Fibroblast of the aortic adventitia (primary cell): ENCODE results near the gene B3GAT1. TPM values are rescaled to one million over a fixed set of nuclear protein-coding genes. Genes with fewer than 3 reads are reported as not detected.

ENCODE experiments used
- DNase-seq: peaks from one replicate; pipeline ENCODE4 v3.0.0-alpha.2; 2010; ENCODE audit warnings: low read depth
- H3K4me3 ChIP-seq: 2 replicates; pipeline ENCODE4 v1.5.1; 2011; ENCODE audit warnings: low read depth, mild to moderate bottlenecking, control low read depth, low read length, moderate library complexity
- CTCF ChIP-seq: IDR thresholded peaks from 2 replicates; pipeline ENCODE4 v1.5.1; 2011; ENCODE audit warnings: mild to moderate bottlenecking, low read length, control low read depth, inconsistent platforms; ENCODE audit not compliant: insufficient read depth
- total RNA-seq: library from RNA; depleted of rRNA; stranded (reverse); fragments of >200 nt; gene quantifications from 2 replicates; pipeline ENCODE4 v1.2.3, GENCODE V29; 2012; ENCODE audit warnings: low replicate concordance

Gene B3GAT1
- total RNA-seq, 1 donor: not detected

GRCh38 chr11:134386945-134387344 is 25.1 kb downstream of the B3GAT1 start:
- H3K4me3 ChIP-seq: no peak overlapping the region
- no peak for DNase-seq
- no peak for TF ChIP-seq CTCF

DNA sequence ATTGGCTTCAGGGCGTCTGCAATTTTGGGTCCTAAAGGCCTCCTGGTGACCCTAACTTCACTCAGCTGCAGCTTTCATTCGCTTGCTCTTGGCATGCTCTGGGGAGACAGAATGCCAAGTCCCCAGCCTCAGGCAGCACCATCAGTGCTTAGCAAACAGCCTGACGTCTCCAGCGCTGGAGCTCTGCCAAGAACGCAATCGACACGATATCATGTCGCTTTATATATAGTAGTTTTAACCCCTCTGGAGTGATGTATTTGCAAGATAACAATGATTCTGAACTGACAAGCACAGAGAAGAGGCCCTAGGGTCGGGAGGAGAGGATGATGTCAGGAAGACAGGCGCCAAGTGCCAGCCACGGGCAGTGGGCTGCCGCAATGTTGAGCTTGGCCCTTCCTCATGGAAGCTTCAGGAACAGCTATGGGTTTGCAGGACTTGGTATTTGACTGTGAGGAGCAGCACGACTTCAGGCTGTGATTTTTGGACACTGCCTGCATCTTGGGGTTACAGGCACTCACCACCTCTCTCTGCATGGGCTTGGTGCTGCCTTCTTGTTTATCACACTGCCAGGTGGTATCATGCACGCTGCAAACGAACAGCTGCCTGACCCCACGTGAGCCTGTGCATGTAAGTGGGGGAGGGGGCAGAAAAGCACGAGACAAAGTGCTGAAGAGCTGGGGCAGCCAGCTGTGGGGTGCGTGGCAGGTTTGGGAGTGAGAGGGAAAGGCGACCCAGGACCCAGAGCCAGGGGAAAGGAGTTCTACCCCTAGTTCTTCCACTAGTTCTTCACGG is 26.1 kb downstream of the B3GAT1 start:
- DNase-seq: no peak
- H3K4me3 ChIP-seq: no peak overlapping the region
- no peak for TF ChIP-seq CTCF

DNA sequence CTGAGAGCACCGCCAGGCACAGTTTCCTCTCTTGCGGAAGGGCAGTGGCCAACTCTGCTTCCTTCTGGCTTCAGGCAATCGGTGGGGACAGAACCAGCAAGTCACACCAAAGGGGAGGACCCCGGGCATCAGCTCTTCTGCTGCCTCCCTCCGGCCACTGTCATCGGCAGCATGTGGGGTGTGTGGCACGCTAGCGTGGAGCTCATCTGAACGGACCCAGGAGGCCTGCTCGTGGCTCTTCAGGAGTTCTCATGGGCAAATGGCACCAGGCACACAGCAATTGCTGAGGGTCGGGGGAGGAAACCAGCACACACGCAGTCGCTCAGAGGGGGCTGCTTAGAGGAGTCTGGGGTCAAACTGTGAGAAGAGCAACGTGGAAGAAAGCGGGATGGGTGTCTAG is 26.9 kb downstream of the B3GAT1 start:
- no peak overlapping the region for H3K4me3 ChIP-seq
- DNase-seq: no peak
- TF ChIP-seq CTCF: no peak

- no peak for DNase-seq
- H3K4me3 ChIP-seq: no peak overlapping the region
- no peak for TF ChIP-seq CTCF
Measured at GRCh38 chr11:134384406-134384805, 27.6 kb downstream of the B3GAT1 start.

DNA sequence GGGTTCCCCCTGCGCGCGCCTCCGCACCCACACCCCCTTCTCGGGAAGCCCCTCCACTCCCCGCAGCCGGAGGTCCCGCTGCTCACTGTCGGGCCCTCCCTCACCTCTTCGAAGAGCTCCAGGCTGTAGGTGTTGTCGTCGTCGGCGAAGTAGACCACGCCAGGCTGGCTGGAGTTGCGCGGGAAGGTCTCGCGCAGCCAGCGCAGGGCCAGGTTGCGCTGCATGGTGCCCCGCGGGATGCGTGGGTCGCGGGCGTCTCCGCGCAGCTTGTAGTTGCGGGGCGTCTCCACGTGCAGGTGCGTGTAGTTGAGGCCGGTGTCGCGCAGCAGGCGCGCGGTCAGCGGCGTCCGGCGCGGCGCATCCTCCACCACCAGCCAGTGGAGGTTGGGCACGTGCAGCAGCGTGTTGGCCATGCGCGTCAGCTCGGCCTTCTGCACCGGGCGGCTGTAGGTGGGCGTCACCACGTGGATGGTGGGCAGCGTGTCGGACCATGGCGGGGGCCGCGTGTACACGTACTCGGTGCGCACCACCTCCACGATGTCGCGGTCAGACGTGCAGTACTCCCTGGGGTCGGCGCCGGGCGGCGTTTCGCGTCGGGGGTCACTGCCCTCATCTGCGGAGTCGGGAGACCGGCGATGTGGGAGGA is 28.3 kb downstream of the B3GAT1 start:
- no peak overlapping the region for H3K4me3 ChIP-seq
- no peak for DNase-seq
- no peak for TF ChIP-seq CTCF

DNA sequence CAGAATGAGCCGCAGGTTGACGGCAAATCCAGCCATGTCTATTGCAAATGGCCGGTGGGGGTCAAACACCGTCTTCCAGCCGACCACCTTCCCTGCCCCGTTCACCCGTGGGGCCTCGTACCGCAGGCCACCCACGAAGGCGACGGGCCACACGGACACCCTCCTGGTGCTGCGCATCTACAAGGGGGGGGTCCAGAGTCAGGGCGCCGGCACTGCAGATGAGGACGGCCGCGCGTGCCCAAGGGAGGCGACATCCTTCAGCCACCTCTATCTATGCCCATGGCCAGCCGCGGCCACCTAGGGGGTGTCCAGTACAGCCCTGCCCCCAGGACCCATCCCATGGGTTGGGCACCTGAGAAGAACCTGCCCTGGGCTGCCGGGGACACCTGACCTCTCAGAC is 29.2 kb downstream of the B3GAT1 start:
- DNase-seq: no peak
- no peak overlapping the region for H3K4me3 ChIP-seq
- TF ChIP-seq CTCF: no peak

DNA sequence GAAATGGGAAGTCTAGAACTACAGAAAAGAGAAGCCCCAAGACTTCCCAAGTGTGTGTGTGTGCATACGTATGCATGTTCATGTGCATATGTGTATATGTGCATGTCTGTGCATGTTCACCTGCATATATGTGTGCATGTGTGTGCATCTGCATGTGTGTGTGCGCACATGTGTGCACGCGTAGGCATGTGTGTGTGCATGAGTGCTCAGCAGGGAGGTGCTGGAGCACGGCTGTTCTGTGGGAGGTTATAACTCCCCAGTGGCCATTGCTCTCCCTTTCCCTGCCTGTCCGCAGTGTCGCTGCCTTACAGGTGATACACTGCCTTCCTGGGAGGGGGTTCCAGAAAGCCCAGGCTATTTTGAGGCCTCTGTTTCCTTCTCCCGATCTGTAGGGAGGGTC is 29.8 kb downstream of the B3GAT1 start:
- TF ChIP-seq CTCF: no peak
- no peak for DNase-seq

More for the DNA sequence above, 29.8 kb downstream of the B3GAT1 start:
- H3K4me3 ChIP-seq: no peak overlapping the region
